H1 (cell line): ENCODE results near the gene ZBTB46. TPM values are rescaled to one million over a fixed set of nuclear protein-coding genes. Genes with fewer than 3 reads are reported as not detected.

Experiments
- CTCF ChIA-PET: fragments of 300-600 bp; sonication (Branson Sonifier 250); formaldehyde crosslinking; loops from one replicate; lab custom pipeline; 2021; ENCODE audit not compliant: partially characterized antibody; lab: Charles Lee
- POLR2A ChIA-PET: fragments of 300-600 bp; sonication (Branson Sonifier 250); formaldehyde crosslinking; loops from one replicate; lab custom pipeline; 2021; ENCODE audit warnings: inconsistent platforms; ENCODE audit not compliant: partially characterized antibody; lab: Charles Lee
- DNase-seq, 2 experiments: peaks; one replicate each; pipeline versions ENCODE4 v3.0.0 to v3.0.0-alpha.2; 2010 to 2022; ENCODE audit warnings: low spot score in 2 of 2, low read depth in 1 of 2, mixed read lengths in 1 of 2
- FAIRE-seq: peaks from 2 replicates; lab custom pipeline; 2011; peaks lifted over from hg19 to GRCh38; lab: Jason Lieb, UNC
- H2AFZ ChIP-seq: 2 replicates; pipeline ENCODE4 v1.8.1; 2012; ENCODE audit warnings: low read length, inconsistent platforms
- H2AK5ac ChIP-seq: 2 replicates; pipeline ENCODE4 v1.6.1; 2013; ENCODE audit warnings: low read depth, low read length
- H2BK120ac ChIP-seq: replicated peaks from 2 replicates; pipeline ENCODE3; 2013; ENCODE audit warnings: low read depth, low read length, inconsistent platforms
- H2BK12ac ChIP-seq: 2 replicates; pipeline ENCODE4 v1.6.1; 2013; ENCODE audit warnings: low read depth, low read length
- H2BK15ac ChIP-seq: 2 replicates; pipeline ENCODE4 v1.6.1; 2013; ENCODE audit warnings: low read length
- H2BK20ac ChIP-seq: 2 replicates; pipeline ENCODE4 v1.6.1; 2013; ENCODE audit warnings: low read length
- H2BK5ac ChIP-seq: 2 replicates; pipeline ENCODE4 v1.6.1; 2013; ENCODE audit warnings: low read depth, low read length
- H3K14ac ChIP-seq: 2 replicates; pipeline ENCODE4 v1.6.1; 2013; ENCODE audit warnings: inconsistent platforms; ENCODE audit not compliant: insufficient read length
- H3K18ac ChIP-seq: 2 replicates; pipeline ENCODE4 v1.6.1; 2013; ENCODE audit warnings: low read length; ENCODE audit errors: extremely low read depth
- H3K23ac ChIP-seq: 2 replicates; pipeline ENCODE4 v1.6.1; 2013; ENCODE audit warnings: inconsistent platforms; ENCODE audit not compliant: insufficient read length
- H3K23me2 ChIP-seq: 2 replicates; pipeline ENCODE4 v1.6.1; 2013; ENCODE audit warnings: low read depth, low read length
- H3K27ac ChIP-seq: 2 replicates; pipeline ENCODE4 v1.6.1; 2011; ENCODE audit warnings: low read depth, low read length, inconsistent platforms
- H3K27me3 ChIP-seq, 4 experiments: replicated peaks in 1 of 4; 1 replicate in 1 of 4; 2 replicates in 3 of 4; pipeline versions ENCODE4 v1.6.1 to v1.8.1; 2011 to 2013; ENCODE audit warnings: low read length in 3 of 4, mild to moderate bottlenecking in 3 of 4, inconsistent platforms in 2 of 4, mixed read lengths in 2 of 4, moderate library complexity in 1 of 4; ENCODE audit not compliant: control insufficient read depth in 3 of 4, insufficient read depth in 3 of 4; ENCODE audit errors: extremely low read depth in 1 of 4
- H3K36me3 ChIP-seq, 4 experiments: 2 replicates each; pipeline versions ENCODE4 v1.6.1 to v1.8.1; 2011 to 2013; ENCODE audit warnings: mild to moderate bottlenecking in 4 of 4, low read length in 3 of 4, moderate library complexity in 2 of 4, control low read depth in 1 of 4, inconsistent platforms in 1 of 4; ENCODE audit not compliant: insufficient read depth in 4 of 4, control insufficient read depth in 2 of 4
- H3K4ac ChIP-seq: replicated peaks from 2 replicates; pipeline ENCODE3; 2013; ENCODE audit warnings: low read length, low read depth, mixed read lengths, inconsistent platforms; ENCODE audit not compliant: insufficient read length
- H3K4me1 ChIP-seq, 4 experiments: replicated peaks in 1 of 4; 1 replicate in 1 of 4; 2 replicates in 3 of 4; pipeline versions ENCODE4 v1.6.1 to v1.8.1; 2011 to 2013; ENCODE audit warnings: low read length in 3 of 4, inconsistent platforms in 2 of 4, mixed read lengths in 1 of 4; ENCODE audit not compliant: insufficient read depth in 4 of 4, control insufficient read depth in 3 of 4
- H3K4me2 ChIP-seq, 2 experiments: 2 replicates each; pipeline versions ENCODE4 v1.6.1 to v1.8.1; 2011 to 2013; ENCODE audit warnings: low read depth in 2 of 2, low read length in 2 of 2, control low read depth in 1 of 2, inconsistent platforms in 1 of 2, mild to moderate bottlenecking in 1 of 2; ENCODE audit not compliant: insufficient read depth in 1 of 2
- H3K4me3 ChIP-seq, 4 experiments: fragments of 200-600, 300-600 bp in 1 of 4; sonication (generic), shearing (Covaris generic), sonication (Bioruptor Twin) in 1 of 4; 2 replicates each; pipeline versions ENCODE4 v1.5.1 to v1.8.1; 2011 to 2016; ENCODE audit warnings: low read length in 4 of 4, low read depth in 3 of 4, control low read depth in 2 of 4, inconsistent platforms in 2 of 4, mild to moderate bottlenecking in 2 of 4, mixed read lengths in 1 of 4, moderate library complexity in 1 of 4; ENCODE audit not compliant: insufficient read depth in 2 of 4; ENCODE audit errors: extremely low read depth in 1 of 4
- H3K56ac ChIP-seq: replicated peaks from 2 replicates; pipeline ENCODE3; 2013; ENCODE audit warnings: low read depth, mild to moderate bottlenecking, mixed read lengths, low read length, inconsistent platforms; ENCODE audit not compliant: insufficient read length
- H3K79me1 ChIP-seq: 2 replicates; pipeline ENCODE4 v1.6.1; 2013; ENCODE audit warnings: low read depth, low read length, control low read depth
- H3K79me2 ChIP-seq, 2 experiments: 2 replicates each; pipeline versions ENCODE4 v1.6.1 to v1.8.1; 2012 to 2013; ENCODE audit warnings: low read length in 2 of 2, mild to moderate bottlenecking in 2 of 2, inconsistent platforms in 1 of 2; ENCODE audit not compliant: insufficient read depth in 2 of 2, control insufficient read depth in 1 of 2
- H3K9ac ChIP-seq, 4 experiments: replicated peaks in 1 of 4; 1 replicate in 1 of 4; 2 replicates in 3 of 4; pipeline versions ENCODE4 v1.6.1 to v1.8.1; 2011 to 2013; ENCODE audit warnings: low read depth in 3 of 4, low read length in 3 of 4, control low read depth in 2 of 4, mild to moderate bottlenecking in 2 of 4, moderate library complexity in 2 of 4, inconsistent platforms in 1 of 4; ENCODE audit errors: extremely low read depth in 1 of 4
- H3K9me3 ChIP-seq, 2 experiments: 2 replicates each; pipeline versions ENCODE4 v1.6.1 to v1.8.1; 2012 to 2013; ENCODE audit warnings: mild to moderate bottlenecking in 2 of 2, moderate library complexity in 2 of 2, control low read depth in 1 of 2, inconsistent platforms in 1 of 2, low read depth in 1 of 2, low read length in 1 of 2, mixed read lengths in 1 of 2; ENCODE audit not compliant: insufficient read depth in 2 of 2
- H4K20me1 ChIP-seq, 2 experiments: replicated peaks in 1 of 2; 2 replicates each; pipeline versions ENCODE3 to v1.8.1; 2011 to 2013; ENCODE audit warnings: inconsistent platforms in 2 of 2, low read length in 2 of 2, mild to moderate bottlenecking in 1 of 2; ENCODE audit not compliant: insufficient read depth in 2 of 2, control insufficient read depth in 1 of 2
- H4K5ac ChIP-seq: 2 replicates; pipeline ENCODE4 v1.6.1; 2013; ENCODE audit warnings: low read length, low read depth, mixed read lengths, inconsistent platforms; ENCODE audit not compliant: insufficient read length
- H4K8ac ChIP-seq: 2 replicates; pipeline ENCODE4 v1.8.0; 2013; ENCODE audit warnings: mild to moderate bottlenecking, moderate library complexity, low read length, inconsistent platforms; ENCODE audit not compliant: insufficient read depth; ENCODE audit errors: extremely low read depth
- H4K91ac ChIP-seq: replicated peaks from 2 replicates; pipeline ENCODE3; 2013; ENCODE audit warnings: low read length, mixed read lengths, inconsistent platforms; ENCODE audit not compliant: insufficient read length
- E2F6 ChIP-seq: IDR thresholded peaks from 2 replicates; pipeline ENCODE4 v1.6.1; 2012; ENCODE audit warnings: inconsistent platforms
- EP300 ChIP-seq, 2 experiments: IDR thresholded peaks; 1 replicate in 1 of 2; 2 replicates in 1 of 2; pipeline ENCODE4 v1.6.1; 2011 to 2012; ENCODE audit warnings: low read depth in 2 of 2, low read length in 2 of 2, mild to moderate bottlenecking in 2 of 2, borderline replicate concordance in 1 of 2, inconsistent platforms in 1 of 2, moderate library complexity in 1 of 2
- HDAC2 ChIP-seq, 2 experiments: fragments of 300-600 bp in 1 of 2; sonication (generic) in 1 of 2; IDR thresholded peaks; 2 replicates each; pipeline ENCODE4 v1.6.1; 2011 to 2012; ENCODE audit warnings: low read depth in 2 of 2, low read length in 2 of 2, mild to moderate bottlenecking in 2 of 2, moderate library complexity in 2 of 2, borderline replicate concordance in 1 of 2, inconsistent platforms in 1 of 2
- MAX ChIP-seq: IDR thresholded peaks from 2 replicates; pipeline ENCODE4 v1.6.1; 2012; ENCODE audit warnings: inconsistent platforms
- POLR2A ChIP-seq, 2 experiments: IDR thresholded peaks; 1 replicate in 1 of 2; 2 replicates in 1 of 2; pipeline ENCODE4 v1.6.1; 2011; ENCODE audit warnings: low read depth in 2 of 2, low read length in 2 of 2, mild to moderate bottlenecking in 2 of 2; ENCODE audit errors: control extremely low read depth in 1 of 2
- RAD21 ChIP-seq, 2 experiments: IDR thresholded peaks in 1 of 2; conservative IDR thresholded peaks in 1 of 2; 2 replicates each; pipeline ENCODE4 v1.6.1; 2011; ENCODE audit warnings: low read depth in 2 of 2, low read length in 2 of 2, improper control_type of control experiment in 1 of 2, inconsistent platforms in 1 of 2, mild to moderate bottlenecking in 1 of 2, moderate library complexity in 1 of 2
- RBBP5 ChIP-seq: IDR thresholded peaks from 2 replicates; pipeline ENCODE4 v1.7.1; 2012; ENCODE audit warnings: low read depth, mild to moderate bottlenecking, inconsistent platforms, low read length, moderate library complexity, borderline replicate concordance
- SAP30 ChIP-seq: fragments of 300-600 bp; sonication (generic); IDR thresholded peaks from 2 replicates; pipeline ENCODE4 v1.7.1; 2012; ENCODE audit warnings: low read length, moderate library complexity, mild to moderate bottlenecking, inconsistent platforms; ENCODE audit not compliant: insufficient read depth, insufficient replicate concordance
- SP4 ChIP-seq: IDR thresholded peaks from 2 replicates; pipeline ENCODE4 v1.6.1; 2012; ENCODE audit warnings: low read length, inconsistent platforms
- ZNF274 ChIP-seq: IDR thresholded peaks from 2 replicates; pipeline ENCODE4 v1.7.0; 2012; ENCODE audit warnings: low read length, borderline replicate concordance; ENCODE audit errors: extremely low read depth
- WGBS, 2 experiments: shearing (Covaris generic) in 1 of 2; methylation state at CpG; one replicate each; pipeline versions ENCODE4 v1.1.6 to v1.1.7; 2013 to 2015; ENCODE audit warnings: low lambda C conversion rate in 2 of 2, mixed read lengths in 2 of 2, inconsistent platforms in 1 of 2, low coverage in 1 of 2, missing lambda C conversion rate in 1 of 2; ENCODE audit not compliant: insufficient replicate concordance in 2 of 2, insufficient coverage in 1 of 2, insufficient read length in 1 of 2; ENCODE audit errors: extremely low coverage in 1 of 2, missing lambda C conversion rate in 1 of 2; 5-methylcytosine and 5-hydroxymethylcytosine counted together
- polyA plus RNA-seq, 7 experiments: library from polyadenylated mRNA; depleted of rRNA in 3 of 7; stranded (reverse) in 5 of 7; unstranded in 2 of 7; fragments of >200 nt in 5 of 7; fragments of 200-250 nt in 2 of 7; gene quantifications; 1 replicate in 5 of 7; 2 replicates in 1 of 7; 4 replicates in 1 of 7; pipeline versions ENCODE4 v1.2.1 to v1.2.3, GENCODE V29; 2011 to 2013; ENCODE audit warnings: missing spikeins in 2 of 7, mixed read lengths in 2 of 7
- total RNA-seq: library from RNA; stranded (reverse); fragmentation: NEBNext Ultra II Directional; extraction: Animal tissue kit (Norgen Biotek cat#: 25700); gene quantifications from 2 replicates; pipeline ENCODE4 v1.2.1, GENCODE V29; 2021

Gene ZBTB46
- total and polyA plus RNA-seq, 2 of the 8 experiments (the other 6 are each of a cell fraction or from before 2014, with no cell fraction given), result 6.4 to 22.4 TPM

GRCh38 chr20:63769891-63770474 is 61.1 kb downstream of the ZBTB46 start:
- CTCF ChIA-PET, result no interaction called here
- Histone ChIP-seq H3K56ac (no peak overlapping the region), H3K23ac (no peak overlapping the region), H2BK12ac (no peak overlapping the region), H2BK15ac (no peak overlapping the region), H4K8ac (no peak overlapping the region), H3K4me2 (no peak overlapping the region), H3K14ac (no peak overlapping the region), H3K79me1 (peaks cover 4% of the 10 kb centered on the region; the same call in 1 of the 2 replicates), H3K27ac (no peak overlapping the region), H3K4me3 (no peak overlapping the region), H2BK20ac (no peak overlapping the region), H3K23me2 (peaks cover 1% of the 10 kb centered on the region; the same call in 1 of the 2 replicates), H3K79me2 (peaks cover 0 to 4% of the 10 kb centered on the region in 2 experiments; a peak in 1 of 4 replicates), H3K9ac (no peak overlapping the region), H2AK5ac (no peak overlapping the region), H3K36me3 (peaks cover 0 to 4% (median under 1%) of the 10 kb centered on the region in 4 experiments; a peak in 2 of 8 replicates), H3K4ac (no peak overlapping the region), H2BK120ac (no peak overlapping the region), H3K18ac (no peak overlapping the region), H3K4me1 (no peaks in the 10 kb centered on the region; a peak in 1 of 7 replicates), H2BK5ac (no peak overlapping the region), H4K20me1 (peaks cover 0 to 4% of the 10 kb centered on the region in 2 experiments), H4K5ac (no peak overlapping the region), H2AFZ (no peak overlapping the region), H3K27me3 (no peaks in the 10 kb centered on the region), H4K91ac (no peak overlapping the region), H3K9me3 (no peaks in the 10 kb centered on the region)
- no peak for FAIRE-seq
- POLR2A ChIA-PET, result interaction anchor here (0.6 kb wide), 1 partner anchor 23 kb away, joined by 3 read pairs; no protein-coding TSS in a partner anchor
- 92% methylated on average over 30 of the region's 31 CpGs; no CpG with 5 or more reads in 1 of the 2 experiments for WGBS, 2 experiments
- DNase-seq, result no peak
- TF ChIP-seq EP300 (IDR thresholded peaks at IDR 0.05; ENCODE audit: borderline replicate concordance in 1 of 2, low read depth in 2 of 2, low read length in 2 of 2) (no peak), HDAC2 (IDR thresholded peaks at IDR 0.05; ENCODE audit: borderline replicate concordance in 1 of 2, low read depth in 2 of 2, low read length in 2 of 2) (no peak), SP4 (no peak), RBBP5 (no peak), SAP30 (no peak), MAX (no peak), RAD21 (IDR thresholded peaks at IDR 0.05 in 1 of 2, conservative IDR thresholded peaks at IDR 0.05 in 1 of 2; ENCODE audit: low read depth in 2 of 2, low read length in 2 of 2) (no peak), ZNF274 (no peak), E2F6 (no peak), POLR2A (IDR thresholded peaks at IDR 0.05; ENCODE audit: control extremely low read depth in 1 of 2, low read depth in 2 of 2, low read length in 2 of 2) (no peak)
